Sigmoid colon (tissue), 7 donors: ENCODE data around the gene FFAR1. TPM values are rescaled to one million over a fixed set of nuclear protein-coding genes. Genes with fewer than 3 reads are reported as not detected.

Experiments used
- DNase-seq: peaks from one replicate; pipeline ENCODE4 v3.0.0-alpha.2; 2019
- H3K27ac ChIP-seq, 4 donors: fragments of 200-600 bp; sonication (generic); one replicate each; pipeline ENCODE4 v1.5.1; 2016 to 2019; ENCODE audit warnings: mild to moderate bottlenecking in 1 of 4
- H3K27me3 ChIP-seq, 3 donors: fragments of 200-600 bp; sonication (generic); one replicate each; pipeline ENCODE4 v1.5.1; 2019; ENCODE audit warnings: mild to moderate bottlenecking in 1 of 3
- H3K36me3 ChIP-seq, 4 donors: fragments of 200-600 bp; sonication (generic); one replicate each; pipeline ENCODE4 v1.5.1; 2016 to 2019
- H3K4me1 ChIP-seq, 4 donors: fragments of 200-600 bp; sonication (generic); one replicate each; pipeline ENCODE4 v1.5.1; 2017 to 2019
- H3K4me3 ChIP-seq, 4 donors: fragments of 200-600 bp; sonication (generic); one replicate each; pipeline ENCODE4 v1.5.1; 2017 to 2019; ENCODE audit warnings: mild to moderate bottlenecking in 2 of 4, moderate library complexity in 1 of 4
- H3K9me3 ChIP-seq, 4 donors: fragments of 200-600 bp in 3 of 4; sonication (generic) in 3 of 4; one replicate each; pipeline versions ENCODE4 v1.5.1 to v1.6.1; 2013 to 2019
- CTCF ChIP-seq, 4 experiments: fragments of 450-650 bp in 3 of 4; fragments of 200-600 bp in 1 of 4; IDR thresholded peaks; one replicate each; pipeline ENCODE4 v1.5.1; 2016 to 2019; ENCODE audit warnings: antibody characterized with exemption in 4 of 4, mild to moderate bottlenecking in 3 of 4, moderate library complexity in 2 of 4
- EP300 ChIP-seq, 4 donors: sonication (generic); formaldehyde crosslinking; IDR thresholded peaks; one replicate each; pipeline ENCODE4 v1.6.1; 2017; ENCODE audit warnings: antibody characterized with exemption in 4 of 4
- POLR2A ChIP-seq, 2 donors: fragments of 450-650 bp; IDR thresholded peaks; one replicate each; pipeline ENCODE4 v1.6.1; 2016; ENCODE audit warnings: antibody characterized with exemption in 2 of 2, mild to moderate bottlenecking in 2 of 2, moderate library complexity in 2 of 2
- POLR2AphosphoS5 ChIP-seq, 4 donors: sonication (generic); formaldehyde crosslinking; IDR thresholded peaks; one replicate each; pipeline ENCODE4 v1.6.1; 2017; ENCODE audit warnings: antibody characterized with exemption in 4 of 4
- WGBS, 2 donors: extraction: QIAGEN DNeasy Blood & Tissue Kit; methylation state at CpG; one replicate each; pipeline ENCODE4 v1.1.7; 2013; 5-methylcytosine and 5-hydroxymethylcytosine counted together
- intact Hi-C: fragments of 100-400 bp; cut with DNase I; formaldehyde crosslinking; loops from one replicate; pipeline ENCODE4 v1.15.1; 2023
- polyA plus RNA-seq, 3 donors: library from polyadenylated mRNA; stranded (reverse); fragments of 200-250 nt; gene quantifications; one replicate each; pipeline ENCODE4 v1.2.3, GENCODE V29; 2013
- total RNA-seq, 4 donors: library from RNA; depleted of rRNA; stranded (reverse); fragments of >200 nt; gene quantifications; one replicate each; pipeline ENCODE4 v1.1.0, GENCODE V29; 2016
- donor health status: healthy with polysubstance abuse.
- donor health status: Bipolar disorder and iron deficiency.
- donor health status: healthy.

The FFAR1 gene
- total and polyA plus RNA-seq, 7 donors: 0.06 TPM; not detected in 6

GRCh38 chr19:35301961-35302360 lies 45.7 kb upstream of the FFAR1 start:
- H3K36me3 ChIP-seq: no peaks in the 10 kb centered on the region
- intact Hi-C loops: no loop called here
- TF ChIP-seq POLR2AphosphoS5 (IDR thresholded peaks at IDR 0.05) (no peak), CTCF (IDR thresholded peaks at IDR 0.05) (no peak), POLR2A (IDR thresholded peaks at IDR 0.05) (no peak), EP300 (IDR thresholded peaks at IDR 0.05) (no peak)
- no peak overlapping the region for H3K4me3 ChIP-seq
- no peak overlapping the region for H3K27ac ChIP-seq
- no peak for DNase-seq
- H3K9me3 ChIP-seq: no peaks in the 10 kb centered on the region
- peaks cover 8 to 59% (median 26%) of the 10 kb centered on the region in 3 donors for H3K27me3 ChIP-seq
- WGBS, 2 donors: 95 to 96% methylated on average over 2 of the region's 2 CpGs
- H3K4me1 ChIP-seq: no peaks in the 10 kb centered on the region

GRCh38 chr19:35302446-35302845 lies 45.3 kb upstream of the FFAR1 start:
- H3K4me3 ChIP-seq: no peak overlapping the region
- no peak overlapping the region for H3K27ac ChIP-seq
- H3K4me1 ChIP-seq: no peaks in the 10 kb centered on the region
- 87 to 88% methylated on average over 16 of the region's 16 CpGs for WGBS, 2 donors
- no peaks in the 10 kb centered on the region for H3K9me3 ChIP-seq
- H3K36me3 ChIP-seq: no peaks in the 10 kb centered on the region
- no peak for DNase-seq
- intact Hi-C loops: no loop called here
- TF ChIP-seq EP300 (IDR thresholded peaks at IDR 0.05) (no peak), CTCF (IDR thresholded peaks at IDR 0.05) (no peak), POLR2A (IDR thresholded peaks at IDR 0.05) (no peak), POLR2AphosphoS5 (IDR thresholded peaks at IDR 0.05) (no peak)
- peaks cover 8 to 54% (median 26%) of the 10 kb centered on the region in 3 donors for H3K27me3 ChIP-seq

GRCh38 chr19:35303357-35303915 lies 44.3 kb upstream of the FFAR1 start:
- 86 to 87% methylated on average over 6 of the region's 6 CpGs for WGBS, 2 donors
- Histone ChIP-seq H3K4me1 (no peaks in the 10 kb centered on the region), H3K27me3 (peaks cover 8 to 48% (median 26%) of the 10 kb centered on the region in 3 donors), H3K4me3 (no peak overlapping the region), H3K9me3 (no peaks in the 10 kb centered on the region), H3K27ac (no peak overlapping the region), H3K36me3 (no peaks in the 10 kb centered on the region)
- no peak for DNase-seq
- no peak for TF ChIP-seq POLR2A (IDR thresholded peaks at IDR 0.05)
- no peak for TF ChIP-seq POLR2AphosphoS5 (IDR thresholded peaks at IDR 0.05)
- no peak for TF ChIP-seq EP300 (IDR thresholded peaks at IDR 0.05)
- TF ChIP-seq CTCF (IDR thresholded peaks at IDR 0.05): no peak
- intact Hi-C loops: no loop called here

- H3K4me1 ChIP-seq: no peaks in the 10 kb centered on the region
- H3K4me3 ChIP-seq: no peak overlapping the region
- H3K27ac ChIP-seq: no peak overlapping the region
- no peak for DNase-seq
- H3K36me3 ChIP-seq: no peaks in the 10 kb centered on the region
- peaks cover 8 to 44% (median 25%) of the 10 kb centered on the region in 3 donors for H3K27me3 ChIP-seq
- no peaks in the 10 kb centered on the region for H3K9me3 ChIP-seq
- TF ChIP-seq EP300 (IDR thresholded peaks at IDR 0.05): no peak
- intact Hi-C loops: no loop called here
- WGBS, 2 donors: 88 to 90% methylated on average over 11 of the region's 11 CpGs
These were observed 43.7 kb upstream of the FFAR1 start for GRCh38 chr19:35304036-35304435.

GRCh38 chr19:35305181-35305580 lies 42.5 kb upstream of the FFAR1 start:
- no peak for DNase-seq
- 80 to 86% methylated on average over 6 of the region's 6 CpGs for WGBS, 2 donors
- Histone ChIP-seq H3K4me1 (no peaks in the 10 kb centered on the region), H3K27ac (no peak overlapping the region), H3K36me3 (no peaks in the 10 kb centered on the region), H3K27me3 (peaks cover 4 to 45% (median 13%) of the 10 kb centered on the region in 3 donors), H3K4me3 (no peak overlapping the region), H3K9me3 (no peaks in the 10 kb centered on the region)
- intact Hi-C loops: no loop called here
- TF ChIP-seq EP300 (IDR thresholded peaks at IDR 0.05): no peak
- no peak for TF ChIP-seq POLR2AphosphoS5 (IDR thresholded peaks at IDR 0.05)
- TF ChIP-seq POLR2A (IDR thresholded peaks at IDR 0.05): no peak
- no peak for TF ChIP-seq CTCF (IDR thresholded peaks at IDR 0.05)
